Calu3 (cell line): ENCODE data around the gene TBC1D1. TPM values are rescaled to one million over a fixed set of nuclear protein-coding genes. Genes with fewer than 3 reads are reported as not detected.

ENCODE experiments used
- BruUV-seq: library from RNA; stranded (reverse); fragments of 400-500 nt; replicated peaks from 2 replicates; lab custom pipeline; 2021; lab: Mats Ljungman, UMichigan
- CTCF ChIA-PET: fragments of 300-600 bp; sonication (Branson Sonifier 250); formaldehyde crosslinking; loops from one replicate; lab custom pipeline; 2022; ENCODE audit warnings: antibody characterized with exemption; lab: Charles Lee
- DNase-seq: peaks from one replicate; pipeline ENCODE4 v3.0.0; 2022
- H3K27ac Mint-ChIP-seq: one replicate; pipeline ENCODE4 v1.8.0; 2022; ENCODE audit warnings: mixed read lengths; ENCODE audit not compliant: unreplicated experiment
- H3K27me3 Mint-ChIP-seq: one replicate; pipeline ENCODE4 v1.8.0; 2022; ENCODE audit warnings: mixed read lengths; ENCODE audit not compliant: unreplicated experiment
- H3K36me3 Mint-ChIP-seq: one replicate; pipeline ENCODE4 v1.8.0; 2022; ENCODE audit warnings: mild to moderate bottlenecking, moderate library complexity, mixed read lengths; ENCODE audit not compliant: insufficient read depth, unreplicated experiment
- H3K4me1 Mint-ChIP-seq: one replicate; pipeline ENCODE4 v1.8.0; 2022; ENCODE audit warnings: mild to moderate bottlenecking, low read depth, mixed read lengths; ENCODE audit not compliant: unreplicated experiment
- H3K4me3 Mint-ChIP-seq: one replicate; pipeline ENCODE4 v1.8.0; 2022; ENCODE audit warnings: mild to moderate bottlenecking, low read depth, moderate library complexity, mixed read lengths; ENCODE audit not compliant: unreplicated experiment
- H3K9me3 Mint-ChIP-seq: one replicate; pipeline ENCODE4 v1.8.0; 2022; ENCODE audit warnings: low read depth, mixed read lengths; ENCODE audit not compliant: unreplicated experiment
- CTCF ChIP-seq: fragments of 200-600 bp; IDR thresholded peaks from one replicate; pipeline ENCODE4 v1.8.0; 2022; ENCODE audit warnings: antibody characterized with exemption; ENCODE audit not compliant: unreplicated experiment
- intact Hi-C: fragments of 100-400 bp; cut with micrococcal nuclease; formaldehyde crosslinking; loops from one replicate; pipeline ENCODE4 v1.10.0; 2022; ENCODE audit not compliant: unreplicated experiment
- total RNA-seq: library from RNA; stranded (reverse); gene quantifications from 2 replicates; pipeline ENCODE4 v1.2.3, GENCODE V29; 2022

Gene TBC1D1
- total RNA-seq, 1 experiment from 2014 or later = 39.8 TPM

GRCh38 chr4:38092701-38093100 lies 201.8 kb downstream of the TBC1D1 start:
- Mint-ChIP-seq H3K4me1 (no peaks in the 10 kb centered on the region), H3K9me3 (no peaks in the 10 kb centered on the region), H3K4me3 (no peak overlapping the region), H3K27ac (no peak overlapping the region), H3K36me3 (no peaks in the 10 kb centered on the region), H3K27me3 (no peaks in the 10 kb centered on the region)
- no peak for TF ChIP-seq CTCF
- BruUV-seq = no TSS peak
- CTCF ChIA-PET = no interaction called here
- intact Hi-C loops = no loop called here
- DNase-seq = no peak

GRCh38 chr4:38094419-38094818 lies 203.5 kb downstream of the TBC1D1 start:
- CTCF ChIA-PET = no interaction called here
- H3K27ac Mint-ChIP-seq = no peak overlapping the region

GRCh38 chr4:38095691-38096090 lies 204.8 kb downstream of the TBC1D1 start:
- H3K36me3 Mint-ChIP-seq = no peaks in the 10 kb centered on the region
- H3K27ac Mint-ChIP-seq = no peak overlapping the region
- no peaks in the 10 kb centered on the region for H3K9me3 Mint-ChIP-seq
- DNase-seq = no peak
- CTCF ChIA-PET = no interaction called here
- no peaks in the 10 kb centered on the region for H3K27me3 Mint-ChIP-seq
- no peak for TF ChIP-seq CTCF
- BruUV-seq = no TSS peak
- intact Hi-C loops = no loop called here
- H3K4me1 Mint-ChIP-seq = no peaks in the 10 kb centered on the region
- H3K4me3 Mint-ChIP-seq = no peak overlapping the region

More at GRCh38 chr4:38094419-38094818, 203.5 kb downstream of the TBC1D1 start:
- Mint-ChIP-seq H3K36me3 (no peaks in the 10 kb centered on the region), H3K9me3 (no peaks in the 10 kb centered on the region), H3K4me1 (no peaks in the 10 kb centered on the region), H3K4me3 (no peak overlapping the region), H3K27me3 (no peaks in the 10 kb centered on the region)
- no TSS peak for BruUV-seq
- intact Hi-C loops = no loop called here
- DNase-seq = no peak
- no peak for TF ChIP-seq CTCF

GRCh38 chr4:38097818-38098217 lies 206.9 kb downstream of the TBC1D1 start:
- DNase-seq = no peak
- no peaks in the 10 kb centered on the region for H3K36me3 Mint-ChIP-seq
- no peaks in the 10 kb centered on the region for H3K4me1 Mint-ChIP-seq
- H3K27ac Mint-ChIP-seq = no peak overlapping the region
- no peak overlapping the region for H3K4me3 Mint-ChIP-seq
- BruUV-seq = no TSS peak
- no peaks in the 10 kb centered on the region for H3K9me3 Mint-ChIP-seq
- CTCF ChIA-PET = interaction anchor here (0.8 kb wide), 1 partner anchor 15 kb away, joined by 3 read pairs; no protein-coding TSS in a partner anchor
- H3K27me3 Mint-ChIP-seq = no peaks in the 10 kb centered on the region
- TF ChIP-seq CTCF = no peak
- intact Hi-C loops = no loop called here
